HEK293 (cell line): ENCODE results near the gene RPS6KA1.

Experiments used
- CTCF ChIA-PET: fragments of 350-600 bp; formaldehyde crosslinking; extraction: SDS; loops from one replicate; lab custom pipeline; 2021; ENCODE audit warnings: antibody characterized with exemption; lab: Yijun Ruan, JAX
- POLR2A ChIA-PET: fragments of 300-600 bp; formaldehyde crosslinking; extraction: SDS; loops from one replicate; lab custom pipeline; 2020; ENCODE audit warnings: antibody characterized with exemption, inconsistent platforms; lab: Yijun Ruan, JAX
- H3K27ac ChIP-seq: fragments of 200-500 bp; sonication (Bioruptor generic); 2 replicates; pipeline ENCODE4 v1.5.1; 2014; ENCODE audit warnings: low read depth, low read length, control low read depth, inconsistent platforms; ENCODE audit errors: extremely low read depth
- H3K36me3 ChIP-seq, 2 experiments: fragments of 200-500 bp in 1 of 2; sonication (Bioruptor generic) in 1 of 2; 1 replicate in 1 of 2; 2 replicates in 1 of 2; pipeline ENCODE4 v1.5.1; 2014 to 2017; ENCODE audit warnings: inconsistent platforms in 2 of 2, low read length in 2 of 2; ENCODE audit not compliant: control insufficient read depth in 2 of 2, insufficient read depth in 1 of 2
- H3K4me1 ChIP-seq: fragments of 200-500 bp; sonication (Bioruptor generic); 2 replicates; pipeline ENCODE4 v1.5.1; 2014; ENCODE audit warnings: mild to moderate bottlenecking, low read length, inconsistent platforms; ENCODE audit not compliant: control insufficient read depth, insufficient read depth
- H3K4me3 ChIP-seq: 2 replicates; pipeline ENCODE4 v1.5.1; 2011; ENCODE audit warnings: low read depth, mild to moderate bottlenecking, control low read depth, low read length, moderate library complexity
- H3K9me3 ChIP-seq: fragments of 200-500 bp; sonication (Bioruptor generic); 2 replicates; pipeline ENCODE4 v1.5.1; 2014; ENCODE audit warnings: low read depth, low read length, inconsistent platforms; ENCODE audit not compliant: control insufficient read depth, insufficient read depth
- FEZF1 ChIP-seq: fragments of 450-650 bp; formaldehyde crosslinking; IDR thresholded peaks from 2 replicates; pipeline ENCODE4 v1.5.1; 2016; ENCODE audit warnings: missing biosample characterization, missing genetic modification characterization
- KLF9 ChIP-seq: fragments of 450-650 bp; formaldehyde crosslinking; IDR thresholded peaks from 2 replicates; pipeline ENCODE4 v1.5.1; 2016; ENCODE audit warnings: missing biosample characterization, missing genetic modification characterization, low read depth
- MEIS1 ChIP-seq: sonication (generic); formaldehyde crosslinking; IDR thresholded peaks from 2 replicates; pipeline ENCODE4 v1.8.1; 2022; ENCODE audit warnings: missing genetic modification reagents, mild to moderate bottlenecking, borderline replicate concordance
- SCRT2 ChIP-seq: fragments of 450-650 bp; formaldehyde crosslinking; IDR thresholded peaks from 2 replicates; pipeline ENCODE4 v1.5.1; 2016; ENCODE audit warnings: missing biosample characterization, missing genetic modification characterization
- TRIM28 ChIP-seq: IDR thresholded peaks from 2 replicates; pipeline ENCODE4 v1.6.1; 2011; ENCODE audit warnings: low read length, control low read depth, borderline replicate concordance
- ZBTB8A ChIP-seq: fragments of 450-650 bp; formaldehyde crosslinking; IDR thresholded peaks from 2 replicates; pipeline ENCODE4 v1.5.1; 2016; ENCODE audit warnings: missing biosample characterization, missing genetic modification characterization
- ZFP3 ChIP-seq: fragments of 450-650 bp; formaldehyde crosslinking; IDR thresholded peaks from 2 replicates; pipeline ENCODE4 v1.5.1; 2016; ENCODE audit warnings: low read depth, missing biosample characterization, missing genetic modification characterization
- ZFP41 ChIP-seq: fragments of 450-650 bp; formaldehyde crosslinking; IDR thresholded peaks from 2 replicates; pipeline ENCODE4 v1.5.1; 2016; ENCODE audit warnings: missing biosample characterization, missing genetic modification characterization, borderline replicate concordance
- ZNF10 ChIP-seq: fragments of 450-650 bp; formaldehyde crosslinking; IDR thresholded peaks from 2 replicates; pipeline ENCODE4 v1.5.1; 2017; ENCODE audit warnings: missing biosample characterization, missing genetic modification characterization
- ZNF132 ChIP-seq: fragments of 450-650 bp; formaldehyde crosslinking; IDR thresholded peaks from 2 replicates; pipeline ENCODE4 v1.5.1; 2017; ENCODE audit warnings: missing biosample characterization, missing genetic modification characterization, borderline replicate concordance
- ZNF266 ChIP-seq: fragments of 450-650 bp; formaldehyde crosslinking; IDR thresholded peaks from 2 replicates; pipeline ENCODE4 v1.5.1; 2016; ENCODE audit warnings: missing biosample characterization, missing genetic modification characterization, low read depth
- ZNF274 ChIP-seq, 2 experiments: fragments of 200-500 bp in 1 of 2; fragments of 450-650 bp in 1 of 2; sonication (Bioruptor generic) in 1 of 2; formaldehyde crosslinking in 1 of 2; IDR thresholded peaks; 2 replicates each; pipeline versions ENCODE4 v1.5.1 to v1.6.1; 2014 to 2016; ENCODE audit warnings: borderline replicate concordance in 1 of 2, inconsistent platforms in 1 of 2, low read length in 1 of 2, missing biosample characterization in 1 of 2, missing genetic modification characterization in 1 of 2
- ZNF335 ChIP-seq: fragments of 450-650 bp; formaldehyde crosslinking; conservative IDR thresholded peaks from 2 replicates; pipeline ENCODE4 v1.5.1; 2016; ENCODE audit warnings: missing biosample characterization, missing genetic modification characterization
- ZNF350 ChIP-seq: fragments of 450-650 bp; formaldehyde crosslinking; IDR thresholded peaks from 2 replicates; pipeline ENCODE4 v1.5.0; 2017; ENCODE audit warnings: missing biosample characterization, mild to moderate bottlenecking, missing genetic modification characterization
- ZNF394 ChIP-seq: fragments of 450-650 bp; formaldehyde crosslinking; IDR thresholded peaks from 2 replicates; pipeline ENCODE4 v1.5.1; 2016; ENCODE audit warnings: missing biosample characterization, missing genetic modification characterization, mild to moderate bottlenecking, moderate library complexity, borderline replicate concordance
- ZNF510 ChIP-seq: fragments of 450-650 bp; formaldehyde crosslinking; IDR thresholded peaks from 2 replicates; pipeline ENCODE4 v1.5.1; 2018; ENCODE audit warnings: mild to moderate bottlenecking, missing genetic modification characterization, missing biosample characterization; ENCODE audit not compliant: insufficient replicate concordance
- ZNF521 ChIP-seq: fragments of 450-650 bp; formaldehyde crosslinking; IDR thresholded peaks from 2 replicates; pipeline ENCODE4 v1.5.1; 2017; ENCODE audit warnings: missing biosample characterization, mild to moderate bottlenecking, missing genetic modification characterization
- ZNF549 ChIP-seq: fragments of 450-650 bp; IDR thresholded peaks from 2 replicates; pipeline ENCODE4 v1.5.1; 2018; ENCODE audit warnings: missing biosample characterization, missing genetic modification characterization, mild to moderate bottlenecking, inconsistent platforms, moderate library complexity
- ZNF660 ChIP-seq: fragments of 450-650 bp; IDR thresholded peaks from 2 replicates; pipeline ENCODE4 v1.5.1; 2018; ENCODE audit warnings: missing biosample characterization, mild to moderate bottlenecking, missing genetic modification characterization
- ZNF785 ChIP-seq: fragments of 450-650 bp; formaldehyde crosslinking; IDR thresholded peaks from 2 replicates; pipeline ENCODE4 v1.5.1; 2016; ENCODE audit warnings: missing biosample characterization, missing genetic modification characterization
- ZNF792 ChIP-seq: fragments of 450-650 bp; formaldehyde crosslinking; IDR thresholded peaks from 2 replicates; pipeline ENCODE4 v1.5.1; 2016; ENCODE audit warnings: missing biosample characterization, missing genetic modification characterization
- ZNF837 ChIP-seq: fragments of 450-650 bp; formaldehyde crosslinking; IDR thresholded peaks from 2 replicates; pipeline ENCODE4 v1.5.1; 2016; ENCODE audit warnings: missing biosample characterization, missing genetic modification characterization
- TF ChIP-seq, protein P1 (sequence below): fragments of 450-650 bp; formaldehyde crosslinking; optimal IDR thresholded peaks from 2 replicates; pipeline ENCODE3; 2016; ENCODE audit warnings: missing biosample characterization, mild to moderate bottlenecking, missing genetic modification characterization
- TF ChIP-seq, protein P2 (sequence below): fragments of 450-650 bp; formaldehyde crosslinking; IDR thresholded peaks from 2 replicates; pipeline ENCODE4 v1.5.1; 2016; ENCODE audit warnings: missing biosample characterization, missing genetic modification characterization
- TF ChIP-seq, protein P3 (sequence below): sonication (generic); formaldehyde crosslinking; IDR thresholded peaks from 2 replicates; pipeline ENCODE4 v1.8.1; 2022; ENCODE audit warnings: mild to moderate bottlenecking, moderate library complexity, missing genetic modification reagents
- TF ChIP-seq, protein P4 (sequence below): fragments of 450-650 bp; formaldehyde crosslinking; conservative IDR thresholded peaks from 2 replicates; pipeline ENCODE4 v1.5.1; 2016; ENCODE audit warnings: low read depth, missing biosample characterization, missing genetic modification characterization
- TF ChIP-seq, protein P5 (sequence below): fragments of 450-650 bp; formaldehyde crosslinking; IDR thresholded peaks from 2 replicates; pipeline ENCODE4 v1.5.1; 2016; ENCODE audit warnings: missing biosample characterization, missing genetic modification characterization
- TF ChIP-seq, protein P6 (sequence below): fragments of 450-650 bp; formaldehyde crosslinking; IDR thresholded peaks from 2 replicates; pipeline ENCODE4 v1.5.1; 2016; ENCODE audit warnings: missing biosample characterization, missing genetic modification characterization

The RPS6KA1 gene

DNA sequence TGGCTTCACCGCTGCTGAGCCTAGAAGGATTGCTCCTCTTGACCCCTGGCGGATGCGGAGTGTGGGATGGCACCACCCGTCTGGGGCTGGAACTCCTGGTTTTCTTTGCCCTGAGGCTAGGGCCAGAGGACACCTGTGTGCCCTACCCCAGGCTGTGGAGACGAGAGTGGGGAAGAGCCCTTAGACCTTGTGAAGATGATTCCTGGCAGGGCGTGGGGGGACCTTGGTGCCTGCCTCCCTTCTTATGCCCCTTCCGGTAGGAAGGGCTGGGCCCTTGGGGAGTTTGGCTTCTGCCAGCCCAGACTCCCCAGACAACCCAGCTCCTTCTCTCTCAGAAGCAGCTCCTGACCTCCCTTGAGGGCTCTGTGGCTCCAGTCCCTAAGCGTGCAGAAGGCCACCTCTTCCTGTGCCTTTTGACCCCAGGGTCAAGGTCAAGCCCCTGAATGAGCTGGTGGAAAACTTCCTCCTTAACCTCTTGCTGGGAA lies 891 bp downstream of the RPS6KA1 start:
- Histone ChIP-seq H3K27ac (no peak overlapping the region; the same call in 1 of the 2 replicates), H3K4me1 (0 out of 2 replicates have a peak, but pooled peaks cover 6% of the 10 kb centered on the region), H3K4me3 (peak overlapping the region; percentile 60), H3K36me3 (no peaks in the 10 kb centered on the region), H3K9me3 (no peaks in the 10 kb centered on the region)
- ChIA-PET POLR2A (interaction anchor here (0.7 to 4.8 kb wide), 4 partner anchors 8 to 370 kb away, joined by 3 to 24 read pairs (median 3); partner anchors contain the start of gene GPATCH3), CTCF (interaction anchor here (0.8 to 2.5 kb wide), 7 partner anchors 10 to 258 kb away, joined by 3 to 19 read pairs (median 3); no protein-coding TSS in a partner anchor)
- TF ChIP-seq, protein P1, sequence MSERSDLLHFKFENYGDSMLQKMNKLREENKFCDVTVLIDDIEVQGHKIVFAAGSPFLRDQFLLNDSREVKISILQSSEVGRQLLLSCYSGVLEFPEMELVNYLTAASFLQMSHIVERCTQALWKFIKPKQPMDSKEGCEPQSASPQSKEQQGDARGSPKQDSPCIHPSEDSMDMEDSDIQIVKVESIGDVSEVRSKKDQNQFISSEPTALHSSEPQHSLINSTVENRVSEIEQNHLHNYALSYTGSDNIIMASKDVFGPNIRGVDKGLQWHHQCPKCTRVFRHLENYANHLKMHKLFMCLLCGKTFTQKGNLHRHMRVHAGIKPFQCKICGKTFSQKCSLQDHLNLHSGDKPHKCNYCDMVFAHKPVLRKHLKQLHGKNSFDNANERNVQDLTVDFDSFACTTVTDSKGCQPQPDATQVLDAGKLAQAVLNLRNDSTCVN (tag by site-specific recombination): no peak
- TF ChIP-seq, protein P2, sequence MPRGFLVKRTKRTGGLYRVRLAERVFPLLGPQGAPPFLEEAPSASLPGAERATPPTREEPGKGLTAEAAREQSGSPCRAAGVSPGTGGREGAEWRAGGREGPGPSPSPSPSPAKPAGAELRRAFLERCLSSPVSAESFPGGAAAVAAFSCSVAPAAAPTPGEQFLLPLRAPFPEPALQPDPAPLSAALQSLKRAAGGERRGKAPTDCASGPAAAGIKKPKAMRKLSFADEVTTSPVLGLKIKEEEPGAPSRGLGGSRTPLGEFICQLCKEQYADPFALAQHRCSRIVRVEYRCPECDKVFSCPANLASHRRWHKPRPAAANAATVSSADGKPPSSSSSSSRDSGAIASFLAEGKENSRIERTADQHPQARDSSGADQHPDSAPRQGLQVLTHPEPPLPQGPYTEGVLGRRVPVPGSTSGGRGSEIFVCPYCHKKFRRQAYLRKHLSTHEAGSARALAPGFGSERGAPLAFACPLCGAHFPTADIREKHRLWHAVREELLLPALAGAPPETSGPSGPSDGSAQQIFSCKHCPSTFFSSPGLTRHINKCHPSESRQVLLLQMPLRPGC (tag by site-specific recombination): no peak
- TF ChIP-seq ZNF394 (tag by site-specific recombination) (no peak), ZNF792 (tag by site-specific recombination) (no peak), ZFP41 (no peak), ZNF660 (tag by site-specific recombination) (no peak), MEIS1 (CRISPR knock-in tag) (no peak), FEZF1 (tag by site-specific recombination) (no peak), ZNF335 (tag by site-specific recombination) (peak; percentile 53; the same call in 1 of the 2 replicates), ZBTB8A (tag by site-specific recombination) (no peak; the same call in 1 of the 2 replicates), ZNF549 (no peak), ZNF350 (tag by site-specific recombination) (no peak), ZNF132 (no peak), KLF9 (peak; percentile 5; the same call in 1 of the 2 replicates), ZNF785 (tag by site-specific recombination) (no peak), SCRT2 (tag by site-specific recombination) (no peak), ZNF10 (tag by site-specific recombination) (no peak), TRIM28 (0 out of 2 replicates have a peak, but pooled peaks have one; percentile 1), ZNF274 (IDR thresholded peaks at IDR 0.05; ENCODE audit: low read length) (no peak), ZNF274 (tag by site-specific recombination; IDR thresholded peaks at IDR 0.05; ENCODE audit: borderline replicate concordance) (no peak), ZFP3 (tag by site-specific recombination) (no peak), ZNF521 (tag by site-specific recombination) (no peak), ZNF266 (tag by site-specific recombination) (no peak), ZNF837 (tag by site-specific recombination) (no peak), ZNF510 (tag by site-specific recombination) (no peak)
- TF ChIP-seq, protein P3, sequence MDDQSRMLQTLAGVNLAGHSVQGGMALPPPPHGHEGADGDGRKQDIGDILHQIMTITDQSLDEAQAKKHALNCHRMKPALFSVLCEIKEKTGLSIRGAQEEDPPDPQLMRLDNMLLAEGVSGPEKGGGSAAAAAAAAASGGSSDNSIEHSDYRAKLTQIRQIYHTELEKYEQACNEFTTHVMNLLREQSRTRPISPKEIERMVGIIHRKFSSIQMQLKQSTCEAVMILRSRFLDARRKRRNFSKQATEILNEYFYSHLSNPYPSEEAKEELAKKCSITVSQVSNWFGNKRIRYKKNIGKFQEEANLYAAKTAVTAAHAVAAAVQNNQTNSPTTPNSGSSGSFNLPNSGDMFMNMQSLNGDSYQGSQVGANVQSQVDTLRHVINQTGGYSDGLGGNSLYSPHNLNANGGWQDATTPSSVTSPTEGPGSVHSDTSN (CRISPR knock-in tag): no peak
- TF ChIP-seq, protein P4, sequence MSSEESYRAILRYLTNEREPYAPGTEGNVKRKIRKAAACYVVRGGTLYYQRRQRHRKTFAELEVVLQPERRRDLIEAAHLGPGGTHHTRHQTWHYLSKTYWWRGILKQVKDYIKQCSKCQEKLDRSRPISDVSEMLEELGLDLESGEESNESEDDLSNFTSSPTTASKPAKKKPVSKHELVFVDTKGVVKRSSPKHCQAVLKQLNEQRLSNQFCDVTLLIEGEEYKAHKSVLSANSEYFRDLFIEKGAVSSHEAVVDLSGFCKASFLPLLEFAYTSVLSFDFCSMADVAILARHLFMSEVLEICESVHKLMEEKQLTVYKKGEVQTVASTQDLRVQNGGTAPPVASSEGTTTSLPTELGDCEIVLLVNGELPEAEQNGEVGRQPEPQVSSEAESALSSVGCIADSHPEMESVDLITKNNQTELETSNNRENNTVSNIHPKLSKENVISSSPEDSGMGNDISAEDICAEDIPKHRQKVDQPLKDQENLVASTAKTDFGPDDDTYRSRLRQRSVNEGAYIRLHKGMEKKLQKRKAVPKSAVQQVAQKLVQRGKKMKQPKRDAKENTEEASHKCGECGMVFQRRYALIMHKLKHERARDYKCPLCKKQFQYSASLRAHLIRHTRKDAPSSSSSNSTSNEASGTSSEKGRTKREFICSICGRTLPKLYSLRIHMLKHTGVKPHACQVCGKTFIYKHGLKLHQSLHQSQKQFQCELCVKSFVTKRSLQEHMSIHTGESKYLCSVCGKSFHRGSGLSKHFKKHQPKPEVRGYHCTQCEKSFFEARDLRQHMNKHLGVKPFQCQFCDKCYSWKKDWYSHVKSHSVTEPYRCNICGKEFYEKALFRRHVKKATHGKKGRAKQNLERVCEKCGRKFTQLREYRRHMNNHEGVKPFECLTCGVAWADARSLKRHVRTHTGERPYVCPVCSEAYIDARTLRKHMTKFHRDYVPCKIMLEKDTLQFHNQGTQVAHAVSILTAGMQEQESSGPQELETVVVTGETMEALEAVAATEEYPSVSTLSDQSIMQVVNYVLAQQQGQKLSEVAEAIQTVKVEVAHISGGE (tag by site-specific recombination): no peak
- TF ChIP-seq, protein P5, sequence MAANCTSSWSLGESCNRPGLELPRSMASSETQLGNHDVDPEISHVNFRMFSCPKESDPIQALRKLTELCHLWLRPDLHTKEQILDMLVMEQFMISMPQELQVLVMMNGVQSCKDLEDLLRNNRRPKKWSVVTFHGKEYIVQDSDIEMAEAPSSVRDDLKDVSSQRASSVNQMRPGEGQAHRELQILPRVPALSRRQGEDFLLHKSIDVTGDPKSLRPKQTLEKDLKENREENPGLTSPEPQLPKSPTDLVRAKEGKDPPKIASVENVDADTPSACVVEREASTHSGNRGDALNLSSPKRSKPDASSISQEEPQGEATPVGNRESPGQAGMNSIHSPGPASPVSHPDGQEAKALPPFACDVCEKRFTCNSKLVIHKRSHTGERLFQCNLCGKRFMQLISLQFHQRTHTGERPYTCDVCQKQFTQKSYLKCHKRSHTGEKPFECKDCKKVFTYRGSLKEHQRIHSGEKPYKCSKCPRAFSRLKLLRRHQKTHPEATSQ (tag by site-specific recombination): no peak
- TF ChIP-seq, protein P6, sequence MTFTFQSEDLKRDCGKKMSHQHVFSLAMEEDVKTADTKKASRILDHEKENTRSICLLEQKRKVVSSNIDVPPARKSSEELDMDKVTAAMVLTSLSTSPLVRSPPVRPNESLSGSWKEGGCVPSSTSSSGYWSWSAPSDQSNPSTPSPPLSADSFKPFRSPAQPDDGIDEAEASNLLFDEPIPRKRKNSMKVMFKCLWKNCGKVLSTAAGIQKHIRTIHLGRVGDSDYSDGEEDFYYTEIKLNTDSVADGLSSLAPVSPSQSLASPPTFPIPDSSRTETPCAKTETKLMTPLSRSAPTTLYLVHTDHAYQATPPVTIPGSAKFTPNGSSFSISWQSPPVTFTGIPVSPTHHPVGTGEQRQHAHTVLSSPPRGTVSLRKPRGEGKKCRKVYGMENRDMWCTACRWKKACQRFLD (tag by site-specific recombination): no peak
